GM12878 (cell line): ENCODE results near the gene HS3ST5. TPM values are rescaled to one million over a fixed set of nuclear protein-coding genes. Genes with fewer than 3 reads are reported as not detected.

Experiments
- ATAC-seq: fragments of 200-7000 bp; cut with Tn5 transposase; 3 replicates; pipeline ENCODE4 v1.9.1; 2020; ENCODE audit warnings: mild to moderate bottlenecking, moderate library complexity
- BruUV-seq: library from RNA; stranded (reverse); fragments of 400-500 nt; replicated peaks from 2 replicates; lab custom pipeline; 2021; lab: Mats Ljungman, UMichigan
- CTCF ChIA-PET: fragments of 300-600 bp; sonication (Branson Sonifier 250); formaldehyde crosslinking; extraction: SDS; loops from one replicate; lab custom pipeline; 2021; ENCODE audit warnings: inconsistent platforms; lab: Yijun Ruan, JAX
- POLR2A ChIA-PET: fragments of 350-600 bp; formaldehyde crosslinking; extraction: SDS; loops from one replicate; lab custom pipeline; 2021; ENCODE audit warnings: inconsistent platforms; lab: Charles Lee
- RAD21 ChIA-PET: fragments of 300-600 bp; sonication (Branson Sonifier 250); formaldehyde crosslinking; loops from one replicate; lab custom pipeline; 2023; ENCODE audit warnings: antibody characterized with exemption; ENCODE audit not compliant: unreplicated experiment; lab: Charles Lee
- SMC1A ChIA-PET: fragments of 300-600 bp; sonication (Branson Sonifier 250); formaldehyde crosslinking; loops from one replicate; lab custom pipeline; 2023; ENCODE audit not compliant: unreplicated experiment, uncharacterized antibody; lab: Charles Lee
- DNase-seq: peaks from one replicate; pipeline ENCODE4 v3.0.0-alpha.2; 2011; ENCODE audit warnings: low read depth, low spot score
- FAIRE-seq: peaks from 3 replicates; lab custom pipeline; 2011; peaks lifted over from hg19 to GRCh38; lab: Jason Lieb, UNC
- H2AFZ ChIP-seq: 2 replicates; pipeline ENCODE4 v1.6.0; 2011; ENCODE audit warnings: low read depth, low read length, control low read depth; ENCODE audit not compliant: control insufficient read depth
- H3K27ac ChIP-seq: 2 replicates; pipeline ENCODE4 v1.5.1; 2011; ENCODE audit warnings: control low read depth; ENCODE audit not compliant: control insufficient read depth, insufficient read depth
- H3K27me3 ChIP-seq, 2 experiments: replicated peaks in 1 of 2; 2 replicates each; pipeline versions ENCODE4 v1.6.0 to v1.6.1; 2011; ENCODE audit warnings: low read length in 1 of 2; ENCODE audit not compliant: control insufficient read depth in 2 of 2, insufficient read depth in 2 of 2
- H3K36me3 ChIP-seq, 2 experiments: 2 replicates each; pipeline ENCODE4 v1.5.1; 2011; ENCODE audit warnings: low read length in 1 of 2; ENCODE audit not compliant: control insufficient read depth in 2 of 2, insufficient read depth in 2 of 2
- H3K4me1 ChIP-seq: 2 replicates; pipeline ENCODE4 v1.6.1; 2011; ENCODE audit warnings: mild to moderate bottlenecking, low read length, moderate library complexity, mixed read lengths; ENCODE audit not compliant: control insufficient read depth, insufficient read depth
- H3K4me2 ChIP-seq: 2 replicates; pipeline ENCODE4 v1.6.0; 2011; ENCODE audit warnings: control low read depth; ENCODE audit not compliant: control insufficient read depth, insufficient read depth
- H3K4me3 ChIP-seq: fragments of 200-600 bp; sonication (generic); 2 replicates; pipeline ENCODE4 v1.5.1; 2016
- H3K79me2 ChIP-seq: 2 replicates; pipeline ENCODE4 v1.6.0; 2011; ENCODE audit warnings: low read length; ENCODE audit not compliant: control insufficient read depth, insufficient read depth
- H3K9ac ChIP-seq: 2 replicates; pipeline ENCODE4 v1.8.0; 2011; ENCODE audit warnings: low read length, control low read depth, mixed read lengths; ENCODE audit not compliant: control insufficient read depth, insufficient read depth
- H3K9me3 ChIP-seq: replicated peaks from 3 replicates; pipeline ENCODE4 v1.5.1; 2011; ENCODE audit warnings: mild to moderate bottlenecking, low read length; ENCODE audit not compliant: control insufficient read depth, insufficient read depth
- H4K20me1 ChIP-seq: 2 replicates; pipeline ENCODE4 v1.6.0; 2011; ENCODE audit not compliant: control insufficient read depth, insufficient read depth
- EP300 ChIP-seq, 2 experiments: fragments of 150-350 bp in 1 of 2; IDR thresholded peaks; 2 replicates each; pipeline ENCODE4 v1.6.1; 2011 to 2012; ENCODE audit warnings: low read depth in 2 of 2, low read length in 2 of 2, borderline replicate concordance in 1 of 2, improper control_type of control experiment in 1 of 2, inconsistent platforms in 1 of 2; ENCODE audit not compliant: control insufficient read depth in 1 of 2
- FOXK2 ChIP-seq: fragments of 450-650 bp; IDR thresholded peaks from 2 replicates; pipeline ENCODE4 v1.6.1; 2017; ENCODE audit warnings: mild to moderate bottlenecking, moderate library complexity
- KDM1A ChIP-seq: fragments of 200-600 bp; sonication (generic); IDR thresholded peaks from 2 replicates; pipeline ENCODE4 v1.6.1; 2016; ENCODE audit warnings: borderline replicate concordance
- KLF5 ChIP-seq: fragments of 450-650 bp; IDR thresholded peaks from 2 replicates; pipeline ENCODE4 v1.6.1; 2014; ENCODE audit warnings: mild to moderate bottlenecking; ENCODE audit not compliant: partially characterized antibody
- NR2C2 ChIP-seq: IDR thresholded peaks from 2 replicates; pipeline ENCODE4 v1.6.1; 2011; ENCODE audit warnings: borderline replicate concordance, low read depth; ENCODE audit not compliant: control insufficient read depth, insufficient read length
- PKNOX1 ChIP-seq: fragments of 450-650 bp; IDR thresholded peaks from 2 replicates; pipeline ENCODE4 v1.6.1; 2016; ENCODE audit warnings: mild to moderate bottlenecking
- POLR2AphosphoS2 ChIP-seq: IDR thresholded peaks from 2 replicates; pipeline ENCODE4 v1.6.1; 2011; ENCODE audit warnings: low read depth, mild to moderate bottlenecking, low read length, improper control_type of control experiment, moderate library complexity
- SIX5 ChIP-seq: IDR thresholded peaks from 2 replicates; pipeline ENCODE4 v1.6.1; 2011; ENCODE audit warnings: mild to moderate bottlenecking, low read depth, low read length, moderate library complexity; ENCODE audit not compliant: severe bottlenecking
- SRF ChIP-seq, 2 experiments: IDR thresholded peaks; 2 replicates each; pipeline ENCODE4 v1.6.1; 2011; ENCODE audit warnings: low read depth in 2 of 2, low read length in 2 of 2, mild to moderate bottlenecking in 1 of 2, moderate library complexity in 1 of 2
- STAT1 ChIP-seq: fragments of 450-650 bp; conservative IDR thresholded peaks from 2 replicates; pipeline ENCODE4 v1.6.1; 2014; ENCODE audit warnings: antibody characterized with exemption, mild to moderate bottlenecking
- STAT3 ChIP-seq: IDR thresholded peaks from 2 replicates; pipeline ENCODE4 v1.6.1; 2011; ENCODE audit warnings: low read depth, low read length, improper control_type of control experiment
- TBL1XR1 ChIP-seq: IDR thresholded peaks from 2 replicates; pipeline ENCODE4 v1.6.1; 2012; ENCODE audit warnings: low read depth, low read length, improper control_type of control experiment
- TCF12 ChIP-seq: IDR thresholded peaks from 2 replicates; pipeline ENCODE4 v1.6.1; 2011; ENCODE audit warnings: low read depth, mild to moderate bottlenecking, low read length
- ZBED1 ChIP-seq: IDR thresholded peaks from 2 replicates; pipeline ENCODE4 v1.6.1; 2016; ENCODE audit warnings: borderline replicate concordance
- WGBS: methylation state at CpG from one replicate; pipeline ENCODE4 v1.1.6; 2016; ENCODE audit warnings: low lambda C conversion rate; ENCODE audit not compliant: insufficient replicate concordance, insufficient coverage; ENCODE audit errors: missing lambda C conversion rate; 5-methylcytosine and 5-hydroxymethylcytosine counted together
- in situ Hi-C: fragments of 300-500 bp; cut with MboI; formaldehyde crosslinking; loops from 9 replicates; pipeline ENCODE4 v1.14.3; 2018; ENCODE audit warnings: mixed read lengths
- intact Hi-C: fragments of 100-400 bp; cut with micrococcal nuclease; formaldehyde crosslinking; loops from one replicate; pipeline ENCODE4 v1.14.2; 2022; ENCODE audit not compliant: unreplicated experiment
- polyA plus RNA-seq, 11 experiments: library from polyadenylated mRNA; depleted of rRNA in 4 of 11; unstranded in 6 of 11; stranded (reverse) in 5 of 11; fragments of >200 nt; fragmentation: Nextera tagmentation in 4 of 11; fragmentation: Illumina TruSeq in 1 of 11; extraction: Ambion mirVana in 4 of 11; extraction: Trizol in 1 of 11; gene quantifications; 1 replicate in 1 of 11; 2 replicates in 10 of 11; pipeline versions ENCODE4 v1.2.1 to v1.2.3, GENCODE V29; 2011 to 2016; ENCODE audit warnings: inconsistent platforms in 2 of 11, missing spikeins in 2 of 11, low read depth in 1 of 11
- total RNA-seq, 4 experiments: library from RNA; depleted of rRNA in 3 of 4; stranded (reverse); fragments of >200 nt in 3 of 4; fragmentation: Illumina TruSeq in 1 of 4; extraction: Trizol in 1 of 4; gene quantifications; 2 replicates each; pipeline versions ENCODE4 v1.2.1 to v1.2.3, GENCODE V29; 2013 to 2021
- TF ChIP-seq, protein P1 (sequence below): IDR thresholded peaks from 2 replicates; pipeline ENCODE4 v1.6.1; 2012; ENCODE audit warnings: low read depth, low read length, improper control_type of control experiment
- TF ChIP-seq, protein P2 (sequence below): fragments of 450-650 bp; IDR thresholded peaks from 2 replicates; pipeline ENCODE4 v1.6.1; 2014; ENCODE audit warnings: mild to moderate bottlenecking

The HS3ST5 gene
- total and polyA plus RNA-seq, 10 of the 15 experiments (the other 5 are each of a cell fraction or from before 2014, with no cell fraction given): 0.04 TPM; not detected in 9

GRCh38 chr6:114362957-114363356 lies 20.1 kb upstream of the HS3ST5 start:
- DNase-seq: no peak
- H3K4me2 ChIP-seq: no peak overlapping the region
- ChIA-PET SMC1A (interaction anchor here (1.4 kb wide), 1 partner anchor 22 kb away, joined by 6 read pairs; no protein-coding TSS in a partner anchor), RAD21 (no interaction called here), CTCF (no interaction called here), POLR2A (interaction anchor here (0.5 kb wide), 1 partner anchor 10 kb away, joined by 3 read pairs; no protein-coding TSS in a partner anchor)
- H3K27me3 ChIP-seq: no peaks in the 10 kb centered on the region
- TF ChIP-seq NR2C2 (no peak), KDM1A (no peak), TCF12 (no peak), TBL1XR1 (no peak), POLR2AphosphoS2 (no peak), STAT1 (no peak)
- TF ChIP-seq, protein P1, sequence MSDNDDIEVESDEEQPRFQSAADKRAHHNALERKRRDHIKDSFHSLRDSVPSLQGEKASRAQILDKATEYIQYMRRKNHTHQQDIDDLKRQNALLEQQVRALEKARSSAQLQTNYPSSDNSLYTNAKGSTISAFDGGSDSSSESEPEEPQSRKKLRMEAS: no peak
- intact Hi-C loops: no loop called here
- no peaks in the 10 kb centered on the region for H3K9me3 ChIP-seq
- no peak overlapping the region for H3K9ac ChIP-seq
- no peaks in the 10 kb centered on the region for H3K36me3 ChIP-seq
- WGBS: 29% methylated on average over 2 of the region's 2 CpGs
- H3K4me1 ChIP-seq: no peaks in the 10 kb centered on the region
- H3K27ac ChIP-seq: no peak overlapping the region
- no peak for ATAC-seq
- FAIRE-seq: no peak
- in situ Hi-C loops: no loop called here
- no peak overlapping the region for H2AFZ ChIP-seq
- no peaks in the 10 kb centered on the region for H3K79me2 ChIP-seq
- H4K20me1 ChIP-seq: no peaks in the 10 kb centered on the region
- BruUV-seq: no TSS peak
- H3K4me3 ChIP-seq: no peak overlapping the region

- H3K27ac ChIP-seq: no peak overlapping the region
- no peaks in the 10 kb centered on the region for H3K27me3 ChIP-seq
- no peak overlapping the region for H3K4me2 ChIP-seq
- H4K20me1 ChIP-seq: no peaks in the 10 kb centered on the region
- no peak overlapping the region for H3K9ac ChIP-seq
- no TSS peak for BruUV-seq
- CTCF ChIA-PET: no interaction called here
- POLR2A ChIA-PET: interaction anchor here (0.5 kb wide), 1 partner anchor 10 kb away, joined by 3 read pairs; no protein-coding TSS in a partner anchor
- 26% methylated on average over 4 of the region's 4 CpGs for WGBS
- in situ Hi-C loops: no loop called here
- no peak overlapping the region for H2AFZ ChIP-seq
- H3K4me1 ChIP-seq: no peaks in the 10 kb centered on the region
- no peaks in the 10 kb centered on the region for H3K79me2 ChIP-seq
- RAD21 ChIA-PET: no interaction called here
- H3K9me3 ChIP-seq: no peaks in the 10 kb centered on the region
- ATAC-seq (no peak), FAIRE-seq (no peak), DNase-seq (no peak)
- no peaks in the 10 kb centered on the region for H3K36me3 ChIP-seq
- no peak overlapping the region for H3K4me3 ChIP-seq
- intact Hi-C loops: no loop called here
- SMC1A ChIA-PET: interaction anchor here (1.4 kb wide), 1 partner anchor 23 kb away, joined by 6 read pairs; no protein-coding TSS in a partner anchor
- TF ChIP-seq SRF (IDR thresholded peaks at IDR 0.05; ENCODE audit: low read depth in 2 of 2, low read length in 2 of 2) (no peak), PKNOX1 (no peak), EP300 (IDR thresholded peaks at IDR 0.05; ENCODE audit: borderline replicate concordance in 1 of 2, control insufficient read depth in 1 of 2, low read depth in 2 of 2, low read length in 2 of 2) (no peak), POLR2AphosphoS2 (no peak), ZBED1 (no peak), SIX5 (no peak), FOXK2 (no peak), STAT3 (no peak), KLF5 (no peak)
- TF ChIP-seq, protein P1: no peak
- TF ChIP-seq, protein P2, sequence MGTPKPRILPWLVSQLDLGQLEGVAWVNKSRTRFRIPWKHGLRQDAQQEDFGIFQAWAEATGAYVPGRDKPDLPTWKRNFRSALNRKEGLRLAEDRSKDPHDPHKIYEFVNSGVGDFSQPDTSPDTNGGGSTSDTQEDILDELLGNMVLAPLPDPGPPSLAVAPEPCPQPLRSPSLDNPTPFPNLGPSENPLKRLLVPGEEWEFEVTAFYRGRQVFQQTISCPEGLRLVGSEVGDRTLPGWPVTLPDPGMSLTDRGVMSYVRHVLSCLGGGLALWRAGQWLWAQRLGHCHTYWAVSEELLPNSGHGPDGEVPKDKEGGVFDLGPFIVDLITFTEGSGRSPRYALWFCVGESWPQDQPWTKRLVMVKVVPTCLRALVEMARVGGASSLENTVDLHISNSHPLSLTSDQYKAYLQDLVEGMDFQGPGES: no peak
Measured at GRCh38 chr6:114362396-114362795, 19.6 kb upstream of the HS3ST5 start.
